ENCODE data around the gene MORC4. TPM values are rescaled to one million over a fixed set of nuclear protein-coding genes. Genes with fewer than 3 reads are reported as not detected.
"Not testable (repeated sequence)": the region's sequence is repeated elsewhere in the genome, so short reads cannot be mapped to it uniquely, and the experiment has no call there.

Gene MORC4
- total and polyA plus RNA-seq, 5 donors from 2014 or later = 6.7 to 12.1 (median 7.8) TPM

DNA sequence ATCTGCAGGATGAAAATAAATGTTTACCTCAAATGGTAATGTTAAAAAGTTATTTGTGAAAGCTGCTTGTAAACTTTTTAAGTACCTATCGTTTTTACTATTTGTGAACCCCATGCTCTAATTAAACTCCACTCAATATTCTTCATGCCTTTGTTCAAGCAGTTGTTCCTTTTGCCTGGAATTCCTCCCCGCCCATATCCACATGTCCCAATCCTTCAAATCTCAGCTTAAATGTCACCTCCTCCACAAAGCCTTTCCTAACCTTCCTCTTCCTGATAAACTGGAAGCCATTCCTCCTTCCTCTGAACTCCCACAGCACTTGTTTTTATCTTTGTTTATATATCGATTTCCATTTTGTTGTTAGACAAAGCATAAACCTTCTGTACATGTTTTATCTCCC lies 2.4 kb downstream of the MORC4 start:
- Mint-ChIP-seq H3K27me3 (no peaks in the 10 kb centered on the region), H3K27ac (no peak overlapping the region), H3K4me3 (no peak overlapping the region), H3K36me3 (no peaks in the 10 kb centered on the region), H3K9me3 (no peaks in the 10 kb centered on the region), H3K4me1 (peaks cover 6 to 13% (median 10%) of the 10 kb centered on the region in 4 donors)
- Histone ChIP-seq H3K27ac (ENCODE audit: insufficient read depth, low read length, poor library complexity, severe bottlenecking) (no peak overlapping the region), H3K4me3 (ENCODE audit: low read depth, low read length) (no peak overlapping the region), H3K9me3 (ENCODE audit: control insufficient read depth in 2 of 2, low read length in 2 of 2) (no peaks in the 10 kb centered on the region), H3K4me1 (ENCODE audit: control insufficient read depth, insufficient read depth, low read length, poor library complexity, severe bottlenecking) (peaks cover 5% of the 10 kb centered on the region), H3K27me3 (ENCODE audit: control insufficient read depth, insufficient read depth, low read length) (no peaks in the 10 kb centered on the region), H3K36me3 (ENCODE audit: control insufficient read depth, insufficient read depth, low read length) (no peaks in the 10 kb centered on the region)
- no peak for ATAC-seq (ENCODE audit: low read depth in 2 of 2)
- no peak for DNase-seq

DNA sequence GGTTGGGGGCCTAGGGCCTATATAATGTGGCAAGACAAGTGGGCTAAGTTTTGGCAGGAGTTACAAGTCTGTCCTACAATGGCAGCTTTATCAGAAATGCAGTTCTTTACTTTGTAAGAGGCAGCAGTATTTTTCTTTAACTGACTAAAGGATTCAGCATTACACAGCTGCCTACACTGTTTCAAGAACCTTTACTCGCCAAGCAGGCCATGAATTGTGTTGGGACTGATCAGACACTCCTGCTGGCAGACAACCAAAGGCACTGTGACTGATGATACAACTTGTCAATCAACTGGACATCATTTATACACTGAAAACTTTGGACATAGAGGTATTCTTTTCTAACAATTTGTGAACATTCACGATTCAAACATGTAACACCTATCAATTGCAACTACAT lies 4.3 kb downstream of the MORC4 start:
- H3K9me3 Mint-ChIP-seq = no peaks in the 10 kb centered on the region
- no peak overlapping the region for H3K4me3 ChIP-seq (ENCODE audit: low read depth, low read length)
- no peaks in the 10 kb centered on the region for H3K27me3 ChIP-seq (ENCODE audit: control insufficient read depth, insufficient read depth, low read length)
- no peaks in the 10 kb centered on the region for H3K27me3 Mint-ChIP-seq
- H3K9me3 ChIP-seq (ENCODE audit: control insufficient read depth in 2 of 2, low read length in 2 of 2) = no peaks in the 10 kb centered on the region
- ATAC-seq (ENCODE audit: low read depth in 2 of 2) (no peak), DNase-seq (no peak)
- peaks cover 5% of the 10 kb centered on the region for H3K4me1 ChIP-seq (ENCODE audit: control insufficient read depth, insufficient read depth, low read length, poor library complexity, severe bottlenecking)
- H3K4me1 Mint-ChIP-seq = peaks cover 6 to 13% (median 10%) of the 10 kb centered on the region in 4 donors
- no peak overlapping the region for H3K4me3 Mint-ChIP-seq
- no peak overlapping the region for H3K27ac ChIP-seq (ENCODE audit: insufficient read depth, low read length, poor library complexity, severe bottlenecking)
- peaks cover 3% of the 10 kb centered on the region for H3K36me3 Mint-ChIP-seq
- no peak overlapping the region for H3K27ac Mint-ChIP-seq
- no peaks in the 10 kb centered on the region for H3K36me3 ChIP-seq (ENCODE audit: control insufficient read depth, insufficient read depth, low read length)

GRCh38 chrX:106987488-106987887 lies 12.5 kb downstream of the MORC4 start:
- Histone ChIP-seq H3K4me1 (ENCODE audit: control insufficient read depth, insufficient read depth, low read length, poor library complexity, severe bottlenecking) (no peaks in the 10 kb centered on the region), H3K36me3 (ENCODE audit: control insufficient read depth, insufficient read depth, low read length) (no peaks in the 10 kb centered on the region), H3K4me3 (ENCODE audit: low read depth, low read length) (peak overlapping the region; percentile 41), H3K27me3 (ENCODE audit: control insufficient read depth, insufficient read depth, low read length) (no peaks in the 10 kb centered on the region), H3K27ac (ENCODE audit: insufficient read depth, low read length, poor library complexity, severe bottlenecking) (no peak overlapping the region), H3K9me3 (ENCODE audit: control insufficient read depth in 2 of 2, low read length in 2 of 2) (no peaks in the 10 kb centered on the region)
- Mint-ChIP-seq H3K36me3 (peaks cover 3% of the 10 kb centered on the region), H3K27me3 (no peaks in the 10 kb centered on the region), H3K9me3 (no peaks in the 10 kb centered on the region), H3K27ac (no peak overlapping the region), H3K4me3 (peak overlapping the region in 1 of 4 donors; percentile 8), H3K4me1 (peaks cover 4 to 12% (median 5%) of the 10 kb centered on the region in 4 donors)
- no peak for ATAC-seq (ENCODE audit: low read depth in 2 of 2)
- DNase-seq = peak in 1 of 3 donors; percentile 23

DNA sequence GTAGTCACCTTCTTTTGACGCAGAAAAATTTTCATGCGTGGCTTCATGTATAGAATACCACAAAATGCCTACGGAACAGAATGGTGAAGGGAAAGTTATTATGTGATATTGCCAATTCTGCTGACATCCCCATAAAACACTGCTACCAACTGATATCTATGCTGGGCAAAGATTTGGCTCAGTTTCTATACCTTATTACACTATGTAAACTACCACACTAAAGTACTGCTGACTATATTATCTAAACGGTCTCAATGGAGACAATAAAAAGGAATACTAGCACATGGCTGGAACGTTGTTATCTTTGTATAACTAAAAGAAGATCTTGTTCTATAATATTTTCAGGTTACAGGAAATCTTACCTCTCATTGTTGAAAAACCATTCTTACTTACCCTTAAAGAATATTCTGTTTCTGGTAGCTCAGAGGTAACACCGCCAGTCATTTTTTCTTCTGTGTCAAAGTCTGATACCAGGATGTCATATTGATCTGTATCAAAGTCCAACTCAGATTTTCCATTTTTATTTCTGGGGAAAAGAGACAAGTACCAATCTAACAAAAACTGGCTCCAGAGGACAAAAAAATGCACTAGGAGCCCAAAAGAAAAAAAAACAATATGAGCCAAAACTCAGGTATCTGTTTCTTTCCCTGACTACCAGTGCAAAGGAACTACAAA lies 18.9 kb downstream of the MORC4 start:
- Histone ChIP-seq H3K27ac (ENCODE audit: insufficient read depth, low read length, poor library complexity, severe bottlenecking) (no peak overlapping the region), H3K36me3 (ENCODE audit: control insufficient read depth, insufficient read depth, low read length) (no peaks in the 10 kb centered on the region), H3K9me3 (ENCODE audit: control insufficient read depth in 2 of 2, low read length in 2 of 2) (no peaks in the 10 kb centered on the region), H3K4me3 (ENCODE audit: low read depth, low read length) (no peak overlapping the region), H3K27me3 (ENCODE audit: control insufficient read depth, insufficient read depth, low read length) (no peaks in the 10 kb centered on the region), H3K4me1 (ENCODE audit: control insufficient read depth, insufficient read depth, low read length, poor library complexity, severe bottlenecking) (no peaks in the 10 kb centered on the region)
- no peak overlapping the region for H3K27ac Mint-ChIP-seq
- no peaks in the 10 kb centered on the region for H3K4me1 Mint-ChIP-seq
- no peak for ATAC-seq (ENCODE audit: low read depth in 2 of 2)
- no peaks in the 10 kb centered on the region for H3K36me3 Mint-ChIP-seq
- no peak for DNase-seq
- H3K9me3 Mint-ChIP-seq = no peaks in the 10 kb centered on the region
- H3K27me3 Mint-ChIP-seq = no peaks in the 10 kb centered on the region
- no peak overlapping the region for H3K4me3 Mint-ChIP-seq

GRCh38 chrX:106976416-106976815 lies 23.6 kb downstream of the MORC4 start:
- H3K36me3 Mint-ChIP-seq = no peaks in the 10 kb centered on the region
- no peak for ATAC-seq (ENCODE audit: low read depth in 2 of 2)
- H3K4me1 Mint-ChIP-seq = no peaks in the 10 kb centered on the region
- Histone ChIP-seq H3K27ac (ENCODE audit: insufficient read depth, low read length, poor library complexity, severe bottlenecking) (no peak overlapping the region), H3K4me3 (ENCODE audit: low read depth, low read length) (no peak overlapping the region), H3K27me3 (ENCODE audit: control insufficient read depth, insufficient read depth, low read length) (no peaks in the 10 kb centered on the region), H3K36me3 (ENCODE audit: control insufficient read depth, insufficient read depth, low read length) (no peaks in the 10 kb centered on the region), H3K4me1 (ENCODE audit: control insufficient read depth, insufficient read depth, low read length, poor library complexity, severe bottlenecking) (no peaks in the 10 kb centered on the region), H3K9me3 (ENCODE audit: control insufficient read depth in 2 of 2, low read length in 2 of 2) (no peaks in the 10 kb centered on the region)
- peaks cover 0 to 3% (median 0%) of the 10 kb centered on the region in 7 donors for H3K9me3 Mint-ChIP-seq
- H3K27ac Mint-ChIP-seq = no peak overlapping the region
- DNase-seq = no peak
- no peaks in the 10 kb centered on the region for H3K27me3 Mint-ChIP-seq
- H3K4me3 Mint-ChIP-seq = no peak overlapping the region

DNA sequence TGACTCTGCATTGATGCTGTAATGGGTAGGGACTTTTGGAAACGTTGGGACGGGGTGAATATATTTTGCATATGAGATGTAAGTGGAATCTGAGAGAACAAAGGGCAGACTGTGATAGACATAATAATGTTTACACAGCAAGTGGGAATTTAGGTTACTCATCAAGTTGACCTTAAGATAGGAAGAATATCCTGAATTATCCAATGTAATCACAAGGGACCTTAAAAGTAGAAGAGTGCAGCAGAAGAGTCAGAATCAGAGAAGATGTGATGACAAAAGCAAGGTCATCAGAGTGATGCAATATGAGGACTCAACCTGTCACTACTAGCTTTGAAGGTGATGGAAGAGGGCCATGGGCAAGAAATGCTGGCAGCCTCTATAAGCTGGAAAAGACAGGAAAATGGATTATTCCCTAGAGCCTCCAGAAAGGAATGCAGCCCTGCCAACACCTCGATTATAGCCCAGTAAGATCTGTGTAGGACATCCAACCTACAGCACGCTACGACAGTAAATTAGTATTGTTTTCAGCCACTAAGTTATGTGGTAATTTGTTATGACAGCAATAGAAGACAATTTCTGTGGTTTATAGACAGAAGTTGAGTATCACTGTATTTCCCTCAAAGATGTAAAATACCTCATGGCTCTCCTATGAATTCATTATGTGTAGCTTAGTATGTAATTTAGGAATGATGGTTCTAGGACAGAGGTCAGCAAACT lies 26.4 kb downstream of the MORC4 start:
- H3K9me3 ChIP-seq (ENCODE audit: control insufficient read depth in 2 of 2, low read length in 2 of 2) = no peaks in the 10 kb centered on the region
- no peaks in the 10 kb centered on the region for H3K27me3 ChIP-seq (ENCODE audit: control insufficient read depth, insufficient read depth, low read length)
- no peaks in the 10 kb centered on the region for H3K4me1 ChIP-seq (ENCODE audit: control insufficient read depth, insufficient read depth, low read length, poor library complexity, severe bottlenecking)
- no peak overlapping the region for H3K4me3 ChIP-seq (ENCODE audit: low read depth, low read length)
- Mint-ChIP-seq H3K4me3 (no peak overlapping the region), H3K27ac (no peak overlapping the region), H3K4me1 (no peaks in the 10 kb centered on the region), H3K9me3 (peaks cover 0 to 4% (median 0%) of the 10 kb centered on the region in 7 donors), H3K27me3 (no peaks in the 10 kb centered on the region), H3K36me3 (no peaks in the 10 kb centered on the region)
- DNase-seq (no peak), ATAC-seq (ENCODE audit: low read depth in 2 of 2) (no peak)
- H3K36me3 ChIP-seq (ENCODE audit: control insufficient read depth, insufficient read depth, low read length) = no peaks in the 10 kb centered on the region
- no peak overlapping the region for H3K27ac ChIP-seq (ENCODE audit: insufficient read depth, low read length, poor library complexity, severe bottlenecking)

GRCh38 chrX:106972896-106973295 lies 27.1 kb downstream of the MORC4 start:
- no peaks in the 10 kb centered on the region for H3K4me1 ChIP-seq (ENCODE audit: control insufficient read depth, insufficient read depth, low read length, poor library complexity, severe bottlenecking)
- H3K27me3 ChIP-seq (ENCODE audit: control insufficient read depth, insufficient read depth, low read length) = no peaks in the 10 kb centered on the region
- Mint-ChIP-seq H3K27ac (no peak overlapping the region), H3K4me3 (no peak overlapping the region), H3K27me3 (no peaks in the 10 kb centered on the region), H3K9me3 (peaks cover 0 to 4% (median 0%) of the 10 kb centered on the region in 7 donors), H3K4me1 (no peaks in the 10 kb centered on the region), H3K36me3 (no peaks in the 10 kb centered on the region)
- H3K36me3 ChIP-seq (ENCODE audit: control insufficient read depth, insufficient read depth, low read length) = no peaks in the 10 kb centered on the region
- DNase-seq (no peak), ATAC-seq (ENCODE audit: low read depth in 2 of 2) (no peak)
- H3K9me3 ChIP-seq (ENCODE audit: control insufficient read depth in 2 of 2, low read length in 2 of 2) = no peaks in the 10 kb centered on the region
- no peak overlapping the region for H3K27ac ChIP-seq (ENCODE audit: insufficient read depth, low read length, poor library complexity, severe bottlenecking)
- H3K4me3 ChIP-seq (ENCODE audit: low read depth, low read length) = no peak overlapping the region

- H3K4me1 Mint-ChIP-seq; H3K27ac ChIP-seq (ENCODE audit: insufficient read depth, low read length, poor library complexity, severe bottlenecking); H3K27me3 Mint-ChIP-seq; H3K27ac Mint-ChIP-seq; H3K9me3 ChIP-seq (ENCODE audit: control insufficient read depth in 2 of 2, low read length in 2 of 2); H3K4me1 ChIP-seq (ENCODE audit: control insufficient read depth, insufficient read depth, low read length, poor library complexity, severe bottlenecking); H3K9me3 Mint-ChIP-seq; H3K4me3 ChIP-seq (ENCODE audit: low read depth, low read length); H3K36me3 Mint-ChIP-seq; H3K27me3 ChIP-seq (ENCODE audit: control insufficient read depth, insufficient read depth, low read length); H3K36me3 ChIP-seq (ENCODE audit: control insufficient read depth, insufficient read depth, low read length); ATAC-seq (ENCODE audit: low read depth in 2 of 2): not testable (repeated sequence)
- DNase-seq = peak in 2 of 3 donors; percentile 8 to 16
- peak overlapping the region in 1 of 4 donors; percentile 21 for H3K4me3 Mint-ChIP-seq
These were observed 33.5 kb downstream of the MORC4 start for GRCh38 chrX:106966547-106966946.
